GM13976 (cell line): Measurements from ENCODE around the gene RHBDL1.

ENCODE experiments used
- DNase-seq: peaks from one replicate; pipeline ENCODE4 v3.0.0; 2012; ENCODE audit warnings: low spot score
- in situ Hi-C: fragments of 300-500 bp; cut with MboI; formaldehyde crosslinking; loops from one replicate; pipeline ENCODE4 v1.12.0; 2022; ENCODE audit warnings: low sequenced_read_pairs, mixed read lengths, inconsistent platforms; ENCODE audit not compliant: unreplicated experiment
- TF ChIP-seq, protein P1 (sequence below): IDR thresholded peaks from 2 replicates; pipeline ENCODE4 v1.5.1; 2012; ENCODE audit warnings: borderline replicate concordance, mild to moderate bottlenecking; ENCODE audit not compliant: insufficient read depth; ENCODE audit errors: extremely low read depth, missing control alignments, control extremely low read depth

RHBDL1 gene

GRCh38 chr16:725041-725376 lies 49.5 kb downstream of the RHBDL1 start:
- TF ChIP-seq, protein P1, sequence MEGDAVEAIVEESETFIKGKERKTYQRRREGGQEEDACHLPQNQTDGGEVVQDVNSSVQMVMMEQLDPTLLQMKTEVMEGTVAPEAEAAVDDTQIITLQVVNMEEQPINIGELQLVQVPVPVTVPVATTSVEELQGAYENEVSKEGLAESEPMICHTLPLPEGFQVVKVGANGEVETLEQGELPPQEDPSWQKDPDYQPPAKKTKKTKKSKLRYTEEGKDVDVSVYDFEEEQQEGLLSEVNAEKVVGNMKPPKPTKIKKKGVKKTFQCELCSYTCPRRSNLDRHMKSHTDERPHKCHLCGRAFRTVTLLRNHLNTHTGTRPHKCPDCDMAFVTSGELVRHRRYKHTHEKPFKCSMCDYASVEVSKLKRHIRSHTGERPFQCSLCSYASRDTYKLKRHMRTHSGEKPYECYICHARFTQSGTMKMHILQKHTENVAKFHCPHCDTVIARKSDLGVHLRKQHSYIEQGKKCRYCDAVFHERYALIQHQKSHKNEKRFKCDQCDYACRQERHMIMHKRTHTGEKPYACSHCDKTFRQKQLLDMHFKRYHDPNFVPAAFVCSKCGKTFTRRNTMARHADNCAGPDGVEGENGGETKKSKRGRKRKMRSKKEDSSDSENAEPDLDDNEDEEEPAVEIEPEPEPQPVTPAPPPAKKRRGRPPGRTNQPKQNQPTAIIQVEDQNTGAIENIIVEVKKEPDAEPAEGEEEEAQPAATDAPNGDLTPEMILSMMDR, result no peak
- no peak for DNase-seq
- in situ Hi-C loops, result no loop called here

GRCh38 chr16:725463-726187 lies 50.2 kb downstream of the RHBDL1 start:
- in situ Hi-C loops, result no loop called here
- TF ChIP-seq, protein P1, result no peak
- no peak for DNase-seq

DNA sequence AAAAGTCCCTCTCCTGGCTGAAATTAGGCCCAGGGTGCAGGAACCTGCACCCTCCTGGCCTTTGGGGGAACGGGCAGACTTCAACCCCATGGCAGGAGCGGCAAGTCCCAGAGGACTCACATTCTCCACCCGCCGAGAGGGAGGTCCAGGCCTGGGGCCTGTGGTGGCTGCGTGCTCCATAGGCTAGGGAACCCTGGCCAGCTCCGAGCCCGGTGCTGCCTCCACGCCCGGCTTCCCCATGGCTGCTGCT lies 50.6 kb downstream of the RHBDL1 start:
- TF ChIP-seq, protein P1, result no peak
- DNase-seq, result no peak
- in situ Hi-C loops, result no loop called here

DNA sequence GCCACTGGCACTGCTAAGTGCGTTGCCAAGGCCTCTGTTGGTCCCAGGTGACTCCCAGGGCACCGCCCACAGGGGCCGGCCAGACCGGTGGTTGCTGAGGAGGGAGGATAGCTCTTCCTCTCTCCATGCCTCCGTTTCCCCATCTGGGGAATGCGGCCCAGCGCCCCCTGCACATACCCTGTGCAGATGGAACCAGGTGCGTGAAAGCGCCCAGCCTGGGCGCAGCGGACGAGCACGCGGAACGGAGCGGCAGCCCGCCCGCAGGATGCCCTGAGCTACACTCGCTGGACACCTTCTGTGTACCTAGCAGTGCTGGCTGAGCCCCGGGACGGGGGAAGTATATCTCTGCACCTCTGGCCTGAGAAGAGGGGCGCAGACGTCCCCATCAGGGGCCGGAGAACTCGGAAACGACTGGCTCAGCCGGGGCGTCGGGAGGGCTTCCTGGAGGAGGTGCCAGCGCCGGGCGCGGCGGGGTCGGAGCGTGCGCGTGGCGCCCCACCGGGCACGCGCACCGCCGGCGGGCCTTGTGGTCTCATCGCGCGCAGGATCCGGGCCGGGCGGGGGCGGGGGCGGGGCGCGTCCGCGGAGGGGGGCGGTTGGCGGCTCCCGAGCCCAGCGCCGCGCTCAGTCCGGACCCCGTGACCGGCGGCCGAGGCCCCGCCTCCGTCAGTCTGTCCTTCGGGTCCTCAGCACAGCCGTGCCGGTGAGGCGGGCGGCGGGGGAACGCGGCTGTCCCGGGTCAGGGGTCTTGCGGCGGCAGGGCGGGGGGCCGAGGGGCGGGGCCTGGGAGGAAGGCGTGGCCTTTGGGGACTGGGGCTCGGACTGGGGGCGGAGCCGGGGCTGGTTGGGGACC lies 51.2 kb downstream of the RHBDL1 start, which contains the start of the genes CCDC78 and HAGHL:
TSS of gene CCDC78 (minus strand) at position 6 of the 853 bp plus-strand sequence. CDS start 76 bp downstream, outside the sequence.
TSS of gene HAGHL (plus strand) at position 669 of the 853 bp plus-strand sequence. CDS start 404 bp downstream, outside the sequence.
- in situ Hi-C loops, result no loop called here
- TF ChIP-seq, protein P1, result no peak
- peak; percentile 85 for DNase-seq

GRCh38 chr16:727291-727977 lies 52.0 kb downstream of the RHBDL1 start:
- peak; percentile 70 for DNase-seq
- in situ Hi-C loops, result no loop called here
- TF ChIP-seq, protein P1, result no peak
